Subcutaneous abdominal adipose tissue (tissue), 5 donors: ENCODE measurements around the gene FUS.
"Not testable (repeated sequence)": the region's sequence is repeated elsewhere in the genome, so short reads cannot be mapped to it uniquely, and the experiment has no call there.

ENCODE experiments used
- H3K27ac ChIP-seq: one replicate; pipeline ENCODE4 v1.7.0; 2013; ENCODE audit warnings: low read depth, mild to moderate bottlenecking, inconsistent platforms, low read length, moderate library complexity
- H3K27me3 ChIP-seq, 5 donors: one replicate each; pipeline ENCODE4 v1.7.0; 2013; ENCODE audit warnings: low read length in 5 of 5, inconsistent platforms in 1 of 5; ENCODE audit not compliant: control insufficient read depth in 5 of 5, insufficient read depth in 4 of 5
- H3K36me3 ChIP-seq, 5 donors: one replicate each; pipeline ENCODE4 v1.7.0; 2013; ENCODE audit warnings: low read length in 5 of 5; ENCODE audit not compliant: control insufficient read depth in 5 of 5, insufficient read depth in 5 of 5
- H3K4me1 ChIP-seq, 5 donors: one replicate each; pipeline ENCODE4 v1.7.0; 2013; ENCODE audit warnings: low read length in 5 of 5, mild to moderate bottlenecking in 3 of 5, moderate library complexity in 1 of 5; ENCODE audit not compliant: control insufficient read depth in 5 of 5, insufficient read depth in 5 of 5
- H3K4me3 ChIP-seq, 5 donors: one replicate each; pipeline ENCODE4 v1.7.0; 2013; ENCODE audit warnings: low read length in 5 of 5, low read depth in 1 of 5
- H3K9ac ChIP-seq, 5 donors: one replicate each; pipeline ENCODE4 v1.7.0; 2013; ENCODE audit warnings: low read length in 5 of 5, mild to moderate bottlenecking in 4 of 5, moderate library complexity in 3 of 5
- H3K9me3 ChIP-seq, 5 donors: one replicate each; pipeline ENCODE4 v1.7.0; 2013; ENCODE audit warnings: low read length in 5 of 5; ENCODE audit not compliant: control insufficient read depth in 5 of 5
- donor health status: healthy.
- donor health status: healthy.
- donor health status: healthy.
- donor health status: healthy.
- donor health status: healthy.

FUS gene

DNA sequence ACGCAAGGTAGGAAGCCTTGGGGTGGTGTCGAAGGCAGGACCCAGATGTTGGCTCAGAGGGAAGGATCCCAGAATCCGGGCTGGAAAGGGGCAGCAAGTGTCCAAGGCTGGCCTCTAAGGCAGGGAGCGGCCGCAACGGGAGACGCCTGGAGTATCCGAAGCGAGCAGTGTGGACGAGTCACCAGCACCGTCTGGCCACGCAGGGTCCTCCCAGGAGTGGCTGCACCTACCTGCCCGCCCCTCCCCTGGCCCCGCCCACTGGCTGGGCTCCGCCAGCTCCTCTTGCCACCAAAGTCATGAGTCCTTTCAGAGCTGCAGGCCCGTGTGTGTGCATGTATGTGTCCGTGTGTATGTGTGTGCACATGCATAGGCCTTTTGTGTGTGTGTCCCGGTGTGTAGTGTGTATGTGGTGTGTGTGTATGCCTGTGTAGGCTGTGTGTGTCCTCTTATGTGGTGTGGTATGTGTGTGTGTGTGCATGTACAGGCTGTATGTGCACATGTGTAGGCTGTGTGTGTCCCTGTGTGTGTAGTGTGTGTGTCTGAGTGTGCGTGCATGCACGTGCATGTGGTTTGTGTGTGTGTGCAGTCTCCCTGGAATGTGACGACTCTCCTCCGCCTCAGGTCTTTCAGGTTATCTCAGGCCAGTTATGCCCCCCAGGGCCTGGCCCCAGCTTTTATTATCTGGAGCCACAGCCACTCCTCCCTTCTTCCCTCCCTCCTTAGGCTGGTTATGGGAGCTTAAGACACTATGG, 44.2 kb upstream of the FUS start, which contains the start of gene PRSS8:
PRSS8 (minus strand) TSS at position 193 of the 752 bp plus-strand sequence. CDS start 229 bp downstream, outside the sequence.
- Histone ChIP-seq H3K4me1 (peaks cover 0 to 23% (median 15%) of the 10 kb centered on the region in 5 donors), H3K36me3 (peaks cover 0 to 27% (median 21%) of the 10 kb centered on the region in 5 donors), H3K4me3 (no peak within 1 kb of the TSS), H3K27me3 (peaks cover 0 to 12% (median 9%) of the 10 kb centered on the region in 5 donors), H3K27ac (no peak within 1 kb of the TSS), H3K9ac (peak within 1 kb of the TSS in 1 of 5 donors; percentile 4), H3K9me3 (no peaks in the 10 kb centered on the region)

DNA sequence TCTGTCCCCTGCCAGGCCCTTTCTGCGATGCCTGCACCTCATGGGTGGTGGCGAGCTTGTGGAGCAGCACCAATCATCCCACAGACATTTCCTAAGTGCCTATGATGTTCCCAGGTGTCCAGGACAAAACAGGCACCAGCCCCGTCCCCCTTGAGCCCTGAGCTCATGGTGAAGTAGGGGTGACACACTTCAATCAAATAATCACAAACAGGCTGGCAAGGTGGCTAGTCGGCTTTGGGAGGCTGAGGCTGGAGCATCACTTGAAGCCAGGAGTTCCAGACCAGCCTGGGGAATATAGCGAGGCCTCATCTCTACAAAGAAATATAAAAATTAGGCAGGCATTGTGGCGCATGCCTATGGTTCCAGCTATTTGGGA, 43.7 kb upstream of the FUS start:
- H3K9ac ChIP-seq: no peak overlapping the region
- peaks cover 0 to 22% (median 15%) of the 10 kb centered on the region in 5 donors for H3K36me3 ChIP-seq
- no peaks in the 10 kb centered on the region for H3K9me3 ChIP-seq
- H3K4me1 ChIP-seq: peaks cover 0 to 27% (median 17%) of the 10 kb centered on the region in 5 donors
- no peak overlapping the region for H3K27ac ChIP-seq
- H3K4me3 ChIP-seq: no peak overlapping the region
- peaks cover 0 to 12% (median 9%) of the 10 kb centered on the region in 5 donors for H3K27me3 ChIP-seq

- not testable (repeated sequence) for H3K9ac ChIP-seq, H3K4me3 ChIP-seq, H3K9me3 ChIP-seq, H3K27ac ChIP-seq
- Histone ChIP-seq H3K27me3 (peaks cover 0 to 12% (median 9%) of the 10 kb centered on the region in 5 donors), H3K36me3 (peaks cover 0 to 15% (median 8%) of the 10 kb centered on the region in 5 donors), H3K4me1 (peaks cover 1 to 34% (median 24%) of the 10 kb centered on the region in 5 donors)
Observed at GRCh38 chr16:31136822-31137499, 43.0 kb upstream of the FUS start.

DNA sequence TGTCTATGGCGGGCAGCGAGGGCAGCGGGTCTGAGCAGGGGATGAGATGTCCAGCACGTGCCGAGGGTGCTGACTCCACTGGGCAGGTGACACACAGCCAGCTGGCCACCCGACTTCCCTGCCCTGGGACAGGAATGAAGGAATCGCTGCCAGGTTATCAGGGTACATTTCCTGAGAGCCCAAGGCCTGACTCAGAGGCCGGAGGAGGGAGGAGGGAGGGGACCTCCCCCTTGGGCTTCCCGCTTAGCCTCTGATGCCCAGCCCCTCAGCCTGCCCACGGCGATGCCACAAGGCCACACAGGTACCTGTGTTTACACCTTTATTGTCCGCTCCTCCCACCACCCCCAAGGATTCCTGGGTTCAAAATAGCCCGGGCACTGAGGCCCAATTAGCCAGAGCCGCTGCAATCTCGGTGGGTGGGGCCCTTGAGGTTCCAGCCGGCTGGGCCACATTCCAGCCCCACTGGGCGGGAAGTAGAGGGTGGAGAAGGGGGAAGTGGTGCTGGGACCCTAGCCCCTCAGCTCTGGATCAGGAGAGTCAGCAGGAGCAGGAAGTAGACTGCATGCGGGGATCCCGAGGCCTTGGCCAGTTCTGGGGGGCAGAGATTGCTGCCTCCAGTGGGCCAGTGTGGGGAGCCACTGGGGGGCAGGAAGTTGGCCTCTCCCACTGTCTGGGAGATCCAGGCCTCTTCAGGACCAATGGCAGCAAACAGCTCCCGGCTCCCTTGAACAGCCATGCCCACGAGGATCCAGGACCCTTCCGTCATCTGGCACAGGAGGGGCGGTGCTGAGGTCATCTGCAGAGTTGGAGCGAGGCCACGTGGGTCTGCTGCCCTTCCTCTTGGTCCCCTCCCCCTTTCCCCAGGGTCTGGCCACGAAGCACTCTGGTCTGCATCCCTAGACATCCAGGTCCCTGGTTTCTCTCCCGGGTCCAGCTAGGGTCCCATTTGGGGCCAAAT, 41.0 kb upstream of the FUS start:
- Histone ChIP-seq H3K9ac (peak overlapping the region in 2 of 5 donors; percentile 7 to 19), H3K27me3 (peaks cover 0 to 12% (median 9%) of the 10 kb centered on the region in 5 donors), H3K4me1 (peaks cover 1 to 40% (median 29%) of the 10 kb centered on the region in 5 donors), H3K27ac (no peak overlapping the region), H3K4me3 (peak overlapping the region in 1 of 5 donors; percentile 5), H3K9me3 (no peaks in the 10 kb centered on the region), H3K36me3 (no peaks in the 10 kb centered on the region)

GRCh38 chr16:31141071-31141469, 38.9 kb upstream of the FUS start:
- H3K27ac ChIP-seq: peak overlapping the region; percentile 61
- not testable (repeated sequence) for H3K9ac ChIP-seq, H3K9me3 ChIP-seq, H3K36me3 ChIP-seq, H3K27me3 ChIP-seq
- peak overlapping the region in 1 of 5 donors; percentile 51 for H3K4me3 ChIP-seq
- peaks cover 1 to 31% (median 24%) of the 10 kb centered on the region in 5 donors for H3K4me1 ChIP-seq

GRCh38 chr16:31141489-31142108, 38.3 kb upstream of the FUS start:
- Histone ChIP-seq H3K9me3 (no peaks in the 10 kb centered on the region), H3K27ac (peak overlapping the region; percentile 61), H3K36me3 (no peaks in the 10 kb centered on the region), H3K4me1 (peaks cover 1 to 31% (median 24%) of the 10 kb centered on the region in 5 donors), H3K27me3 (no peaks in the 10 kb centered on the region), H3K9ac (peak overlapping the region in 3 of 5 donors; percentile 63 to 66 (median 64)), H3K4me3 (peak overlapping the region; percentile 51 to 76 (median 65))

DNA sequence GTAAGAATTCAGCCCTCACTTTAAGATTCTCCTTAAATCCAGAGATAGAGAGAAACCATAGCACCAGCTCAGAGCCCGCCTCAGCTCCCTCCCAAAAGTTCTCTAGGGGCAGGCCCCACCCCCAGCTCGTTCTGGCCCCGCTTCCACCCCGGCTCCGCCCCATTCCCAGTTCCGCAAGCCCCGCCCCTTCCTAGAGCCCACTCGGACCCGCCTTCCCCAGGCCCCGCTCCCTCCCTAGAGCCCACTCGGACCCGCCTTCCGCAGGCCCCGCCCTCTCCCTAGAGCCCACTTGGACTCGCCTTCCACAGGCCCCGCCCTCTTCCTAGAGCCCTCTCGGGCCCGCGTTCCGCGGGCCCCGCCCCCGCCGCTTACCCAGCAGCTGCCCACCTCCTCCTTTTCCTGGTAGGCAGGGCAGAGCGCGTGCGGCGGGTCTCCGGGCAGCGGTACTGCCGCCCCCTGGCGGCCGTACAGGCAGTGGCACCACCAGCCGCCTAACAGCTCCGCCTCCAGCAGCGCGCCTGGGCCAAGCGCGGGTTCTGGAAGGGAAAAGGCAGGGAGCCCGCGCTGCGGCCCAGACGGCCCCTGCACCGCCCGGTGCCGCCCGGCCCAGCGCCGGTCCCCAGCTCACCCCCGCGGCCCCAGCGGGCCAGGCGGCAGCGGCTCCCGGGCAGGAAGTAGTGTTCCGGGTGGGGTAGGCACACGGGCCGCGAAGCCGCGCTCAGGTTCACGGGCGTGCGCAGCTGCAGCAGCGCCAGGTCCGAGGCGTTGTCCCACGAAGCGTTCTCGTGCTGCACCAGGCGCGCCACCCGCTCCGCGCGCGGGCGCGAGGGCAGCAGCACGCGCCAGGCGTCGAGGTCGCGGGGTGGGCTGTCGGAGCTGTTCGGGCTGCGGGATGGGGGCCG, 37.6 kb upstream of the FUS start:
- Histone ChIP-seq H3K9ac (peak overlapping the region in 4 of 5 donors; percentile 63 to 66 (median 64)), H3K4me3 (peak overlapping the region; percentile 61 to 76 (median 71)), H3K27ac (peak overlapping the region; percentile 61), H3K27me3 (peaks cover 0 to 3% (median under 1%) of the 10 kb centered on the region in 5 donors), H3K36me3 (no peaks in the 10 kb centered on the region), H3K9me3 (no peaks in the 10 kb centered on the region), H3K4me1 (peaks cover 1 to 31% (median 24%) of the 10 kb centered on the region in 5 donors)

GRCh38 chr16:31143011-31143693, 36.8 kb upstream of the FUS start:
- Histone ChIP-seq H3K4me3 (peak overlapping the region in 4 of 5 donors; percentile 55 to 76 (median 66)), H3K36me3 (no peaks in the 10 kb centered on the region), H3K4me1 (peaks cover 1 to 37% (median 26%) of the 10 kb centered on the region in 5 donors), H3K9me3 (no peaks in the 10 kb centered on the region), H3K27me3 (peaks cover 5 to 11% (median 7%) of the 10 kb centered on the region in 5 donors), H3K9ac (peak overlapping the region in 4 of 5 donors; percentile 28 to 66 (median 63)), H3K27ac (no peak overlapping the region)
